ENCODE results near the gene BRD1. TPM values are rescaled to one million over a fixed set of nuclear protein-coding genes. Genes with fewer than 3 reads are reported as not detected.

BRD1 gene
- total and polyA plus RNA-seq, 2 experiments from 2014 or later = 12.3 to 33.8 TPM

GRCh38 chr22:49760280-49760629 lies 67.4 kb downstream of the BRD1 start (continued):
- no peak for TF ChIP-seq EZH2phosphoT487 (IDR thresholded peaks at IDR 0.05; ENCODE audit: unreplicated experiment)
- TF ChIP-seq ETS1 (IDR thresholded peaks at IDR 0.05) = no peak
- no peak for TF ChIP-seq REST (IDR thresholded peaks at IDR 0.05; ENCODE audit: unreplicated experiment)
- no peak for TF ChIP-seq CREB1 (CRISPR knock-in tag; IDR thresholded peaks at IDR 0.05; ENCODE audit: low read depth)
- no peak for TF ChIP-seq ZNF114 (CRISPR knock-in tag; IDR thresholded peaks at IDR 0.05)
- TF ChIP-seq CTCF (conservative IDR thresholded peaks at IDR 0.05; ENCODE audit: low read depth in 2 of 2) = no peak

- no peak overlapping the region for H3K4me3 Mint-ChIP-seq
- TF ChIP-seq ZNF331 (CRISPR knock-in tag; IDR thresholded peaks at IDR 0.05; ENCODE audit: low read depth) = no peak
- no peak for TF ChIP-seq EZH2 (IDR thresholded peaks at IDR 0.05; ENCODE audit: low read depth, unreplicated experiment)
- TF ChIP-seq CTCF (conservative IDR thresholded peaks at IDR 0.05; ENCODE audit: low read depth in 2 of 2) = no peak
- TF ChIP-seq POLR2AphosphoS5 (IDR thresholded peaks at IDR 0.05; ENCODE audit: low read depth) = no peak
- TF ChIP-seq ZNF114 (CRISPR knock-in tag; IDR thresholded peaks at IDR 0.05) = no peak
- TF ChIP-seq NANOG (IDR thresholded peaks at IDR 0.05; ENCODE audit: borderline replicate concordance) = no peak
- TF ChIP-seq ETS1 (IDR thresholded peaks at IDR 0.05) = no peak
- TF ChIP-seq STAT1 (IDR thresholded peaks at IDR 0.05; ENCODE audit: unreplicated experiment) = no peak
- TF ChIP-seq REST (IDR thresholded peaks at IDR 0.05; ENCODE audit: unreplicated experiment) = no peak
- no peak for TF ChIP-seq CREB1 (CRISPR knock-in tag; IDR thresholded peaks at IDR 0.05; ENCODE audit: low read depth)
- no peak for TF ChIP-seq EZH2phosphoT487 (IDR thresholded peaks at IDR 0.05; ENCODE audit: unreplicated experiment)
- no peaks in the 10 kb centered on the region for H4K20me1 ChIP-seq (replicated peaks; ENCODE audit: insufficient read depth)
- no peaks in the 10 kb centered on the region for H3K9me2 ChIP-seq (ENCODE audit: insufficient read depth)
- ATAC-seq (no peak), DNase-seq (ENCODE audit: low spot score) (no peak)
- no peak overlapping the region for H2AFZ ChIP-seq
- H3K4me1 Mint-ChIP-seq = no peaks in the 10 kb centered on the region; the same call in 2 of the 3 replicates
- H3K36me3 Mint-ChIP-seq (ENCODE audit: low read depth) = no peaks in the 10 kb centered on the region
- no peaks in the 10 kb centered on the region for H3K27me3 ChIP-seq (ENCODE audit: insufficient read depth)
- no peak overlapping the region for H3K4me2 ChIP-seq
- H3K27ac ChIP-seq (ENCODE audit: low read depth) = no peak overlapping the region
- no peak overlapping the region for H3K27ac Mint-ChIP-seq
- no peaks in the 10 kb centered on the region for H3F3A ChIP-seq (replicated peaks; ENCODE audit: low read depth)
- H3K9me3 Mint-ChIP-seq = peaks cover 2% of the 10 kb centered on the region; the same call in 1 of the 3 replicates
- no peaks in the 10 kb centered on the region for H3K4me1 ChIP-seq (ENCODE audit: insufficient read depth)
- no peak overlapping the region for H3K4me3 ChIP-seq
- peaks cover 2% of the 10 kb centered on the region for H3K27me3 Mint-ChIP-seq (ENCODE audit: insufficient read depth, low read depth, poor library complexity)
- no peaks in the 10 kb centered on the region for H3K79me2 ChIP-seq (replicated peaks; ENCODE audit: insufficient read depth)
- no peaks in the 10 kb centered on the region; the same call in 1 of the 2 replicates for H3K36me3 ChIP-seq (ENCODE audit: insufficient read depth)
These were observed 71.0 kb downstream of the BRD1 start for GRCh38 chr22:49756676-49757075.

Data from GM23338 (cell line).